PC-9 (cell line): ENCODE data around the gene PNMA6E. TPM values are rescaled to one million over a fixed set of nuclear protein-coding genes. Genes with fewer than 3 reads are reported as not detected.

ENCODE experiments used
- BruUV-seq: library from RNA; stranded (reverse); fragments of 400-500 nt; replicated peaks from 2 replicates; lab custom pipeline; 2021; lab: Mats Ljungman, UMichigan
- CTCF ChIA-PET: fragments of 300-600 bp; sonication (Branson Sonifier 250); formaldehyde crosslinking; loops from one replicate; lab custom pipeline; 2022; ENCODE audit warnings: antibody characterized with exemption; lab: Charles Lee
- POLR2A ChIA-PET: fragments of 300-600 bp; sonication (Branson Sonifier 250); formaldehyde crosslinking; loops from one replicate; lab custom pipeline; 2022; ENCODE audit warnings: antibody characterized with exemption; ENCODE audit not compliant: unreplicated experiment; lab: Charles Lee
- DNase-seq, 2 experiments: peaks; one replicate each; pipeline versions ENCODE4 v3.0.0 to v3.0.0-alpha.2; 2015 to 2022; ENCODE audit warnings: mixed read lengths in 1 of 2
- H2AFZ ChIP-seq: fragments of 200-600 bp; sonication (generic); 2 replicates; pipeline ENCODE4 v1.8.1; 2017; ENCODE audit warnings: antibody characterized with exemption
- H3F3A ChIP-seq: fragments of 200-600 bp; sonication (generic); 2 replicates; pipeline ENCODE4 v1.8.1; 2017; ENCODE audit warnings: antibody characterized with exemption, mild to moderate bottlenecking, low read depth; ENCODE audit not compliant: insufficient read depth
- H3K27ac ChIP-seq: fragments of 200-600 bp; sonication (generic); 2 replicates; pipeline ENCODE4 v1.6.1; 2016; ENCODE audit warnings: mixed run types
- H3K27me3 ChIP-seq: fragments of 200-600 bp; sonication (generic); 2 replicates; pipeline ENCODE4 v1.6.1; 2016; ENCODE audit warnings: low read depth, mixed run types; ENCODE audit not compliant: insufficient read depth
- H3K36me3 ChIP-seq: fragments of 200-600 bp; sonication (generic); 2 replicates; pipeline ENCODE4 v1.6.1; 2016; ENCODE audit warnings: low read depth, mixed run types
- H3K4me1 ChIP-seq: fragments of 200-600 bp; sonication (generic); replicated peaks from 2 replicates; pipeline ENCODE4 v1.6.1; 2016; ENCODE audit warnings: mixed run types; ENCODE audit not compliant: insufficient read depth
- H3K4me2 ChIP-seq: fragments of 200-600 bp; sonication (generic); 2 replicates; pipeline ENCODE4 v1.6.1; 2017; ENCODE audit warnings: mixed run types
- H3K4me3 ChIP-seq: fragments of 200-600 bp; sonication (generic); 2 replicates; pipeline ENCODE4 v1.6.1; 2016; ENCODE audit warnings: mixed run types
- H3K79me2 ChIP-seq: fragments of 200-600 bp; sonication (generic); 2 replicates; pipeline ENCODE4 v1.6.1; 2017; ENCODE audit warnings: low read depth, mixed run types
- H3K9me2 ChIP-seq: fragments of 200-600 bp; sonication (generic); 2 replicates; pipeline ENCODE4 v1.8.1; 2017; ENCODE audit warnings: mild to moderate bottlenecking; ENCODE audit not compliant: insufficient read depth
- H3K9me3 ChIP-seq: fragments of 200-600 bp; sonication (generic); 2 replicates; pipeline ENCODE4 v1.8.1; 2016; ENCODE audit warnings: low read depth; ENCODE audit not compliant: insufficient read depth
- H4K20me1 ChIP-seq: fragments of 200-600 bp; sonication (generic); 2 replicates; pipeline ENCODE4 v1.8.1; 2017; ENCODE audit not compliant: insufficient read depth
- CTCF ChIP-seq: fragments of 200-600 bp; sonication (generic); conservative IDR thresholded peaks from 2 replicates; pipeline ENCODE4 v1.6.1; 2017; ENCODE audit warnings: mixed run types, antibody characterized with exemption, mild to moderate bottlenecking, moderate library complexity
- EZH2 ChIP-seq: fragments of 200-600 bp; sonication (generic); IDR thresholded peaks from 2 replicates; pipeline ENCODE4 v1.8.0; 2017; ENCODE audit warnings: antibody characterized with exemption, low read depth
- intact Hi-C: fragments of 100-400 bp; cut with micrococcal nuclease; formaldehyde crosslinking; loops from one replicate; pipeline ENCODE4 v1.10.0; 2022; ENCODE audit not compliant: unreplicated experiment
- total RNA-seq: library from RNA; stranded (reverse); gene quantifications from 2 replicates; pipeline ENCODE4 v1.2.3, GENCODE V29; 2021

Gene PNMA6E
- total RNA-seq, 1 experiment from 2014 or later, result not detected

GRCh38 chrX:153398275-153398960 lies 2.7 kb downstream of the PNMA6E start:
- no peaks in the 10 kb centered on the region for H4K20me1 ChIP-seq
- no peaks in the 10 kb centered on the region for H3K9me3 ChIP-seq
- no peak for DNase-seq
- H3F3A ChIP-seq, result no peaks in the 10 kb centered on the region
- CTCF ChIA-PET, result no interaction called here
- intact Hi-C loops, result no loop called here
- no TSS peak for BruUV-seq
- no peak overlapping the region for H3K4me3 ChIP-seq
- peaks cover 58% of the 10 kb centered on the region for H3K27me3 ChIP-seq
- no peak overlapping the region for H3K27ac ChIP-seq
- TF ChIP-seq CTCF (no peak), EZH2 (no peak)
- no peaks in the 10 kb centered on the region for H3K4me1 ChIP-seq
- H3K79me2 ChIP-seq, result no peaks in the 10 kb centered on the region
- H3K36me3 ChIP-seq, result no peaks in the 10 kb centered on the region
- no peak overlapping the region for H2AFZ ChIP-seq
- no peaks in the 10 kb centered on the region for H3K9me2 ChIP-seq
- POLR2A ChIA-PET, result no interaction called here
- H3K4me2 ChIP-seq, result no peak overlapping the region

GRCh38 chrX:153397256-153397960 lies 3.7 kb downstream of the PNMA6E start:
- ChIA-PET POLR2A (no interaction called here), CTCF (interaction anchor here (0.6 kb wide), 1 partner anchor 455 kb away, joined by 3 read pairs; no protein-coding TSS in a partner anchor)
- no peak overlapping the region for H3K4me2 ChIP-seq

More at GRCh38 chrX:153397256-153397960, 3.7 kb downstream of the PNMA6E start:
- no peaks in the 10 kb centered on the region for H3K9me3 ChIP-seq
- no peaks in the 10 kb centered on the region for H3K4me1 ChIP-seq
- no peak overlapping the region for H3K4me3 ChIP-seq
- no peaks in the 10 kb centered on the region for H4K20me1 ChIP-seq
- no peaks in the 10 kb centered on the region for H3K9me2 ChIP-seq
- H3F3A ChIP-seq, result no peaks in the 10 kb centered on the region
- no TSS peak for BruUV-seq
- no peak overlapping the region for H3K27ac ChIP-seq
- H3K27me3 ChIP-seq, result peaks cover 54% of the 10 kb centered on the region
- no peaks in the 10 kb centered on the region for H3K36me3 ChIP-seq
- intact Hi-C loops, result no loop called here
- no peak for DNase-seq
- H3K79me2 ChIP-seq, result no peaks in the 10 kb centered on the region
- H2AFZ ChIP-seq, result no peak overlapping the region
- TF ChIP-seq EZH2, result no peak
- TF ChIP-seq CTCF, result no peak
